Measurements from ENCODE around the gene NCKAP5.

- TF ChIP-seq POLR2A (IDR thresholded peaks at IDR 0.05; ENCODE audit: low read depth, low read length) (no peak), TAF1 (IDR thresholded peaks at IDR 0.05; ENCODE audit: borderline replicate concordance, low read depth, low read length) (no peak)
Observed at GRCh38 chr2:133531382-133531781, 36.9 kb downstream of the NCKAP5 start.

Measured in GM12892 (cell line).